HG03175 (cell line): Measurements from ENCODE around the gene LILRA5.
"Not testable (repeated sequence)": the region's sequence is repeated elsewhere in the genome, so short reads cannot be mapped to it uniquely, and the experiment has no call there.

Experiments
- ATAC-seq: cut with Tn5 transposase; IDR thresholded peaks from one replicate; pipeline ENCODE4 v1.9.1; 2021; ENCODE audit warnings: mild to moderate bottlenecking, moderate library complexity; ENCODE audit not compliant: unreplicated experiment

LILRA5 gene

GRCh38 chr19:54312436-54313377 lies at the start of gene LILRA5:
Gene LILRA5 (minus strand): TSS chr19:54313166. CDS start chr19:54313019, 147 bp downstream.
- no peak for ATAC-seq

GRCh38 chr19:54361680-54362422 lies 48.9 kb upstream of the LILRA5 start:
- not testable (repeated sequence) for ATAC-seq

- ATAC-seq, result not testable (repeated sequence)
Measured at GRCh38 chr19:54359149-54359820, 46.3 kb upstream of the LILRA5 start.

GRCh38 chr19:54357381-54357780 lies 44.4 kb upstream of the LILRA5 start:
- ATAC-seq, result no peak

GRCh38 chr19:54356444-54357056 lies 43.6 kb upstream of the LILRA5 start:
- ATAC-seq, result no peak

GRCh38 chr19:54355675-54356074 lies 42.7 kb upstream of the LILRA5 start:
- ATAC-seq, result no peak

- ATAC-seq, result no peak
Measured at GRCh38 chr19:54354761-54355160, 41.8 kb upstream of the LILRA5 start.

- ATAC-seq, result no peak
Measured at GRCh38 chr19:54352546-54352945, 39.6 kb upstream of the LILRA5 start.

- ATAC-seq, result no peak
Measured at GRCh38 chr19:54352041-54352440, 39.1 kb upstream of the LILRA5 start.

- ATAC-seq, result no peak
Measured at GRCh38 chr19:54351474-54351873, 38.5 kb upstream of the LILRA5 start.

- ATAC-seq, result no peak
Measured at GRCh38 chr19:54345938-54346386, 33.0 kb upstream of the LILRA5 start.

GRCh38 chr19:54343868-54344267 lies 30.9 kb upstream of the LILRA5 start:
- no peak for ATAC-seq

GRCh38 chr19:54341295-54341694 lies 28.3 kb upstream of the LILRA5 start:
- no peak for ATAC-seq

- ATAC-seq, result no peak
Measured at GRCh38 chr19:54339646-54340358, 26.8 kb upstream of the LILRA5 start.

- ATAC-seq, result no peak
Measured at GRCh38 chr19:54338521-54338920, 25.6 kb upstream of the LILRA5 start.

GRCh38 chr19:54337858-54338230 lies 24.9 kb upstream of the LILRA5 start:
- no peak for ATAC-seq

- no peak for ATAC-seq
Measured at GRCh38 chr19:54336893-54337857, 24.2 kb upstream of the LILRA5 start.

- ATAC-seq, result no peak
Measured at GRCh38 chr19:54335979-54336892, 23.3 kb upstream of the LILRA5 start.
